GM11168 (cell line): Measurements from ENCODE around the gene PPIA.

Experiments used
- in situ Hi-C: fragments of 300-500 bp; cut with MboI; formaldehyde crosslinking; loops from one replicate; pipeline ENCODE4 v1.12.0; 2022; ENCODE audit warnings: low sequenced_read_pairs; ENCODE audit not compliant: unreplicated experiment

PPIA gene

DNA sequence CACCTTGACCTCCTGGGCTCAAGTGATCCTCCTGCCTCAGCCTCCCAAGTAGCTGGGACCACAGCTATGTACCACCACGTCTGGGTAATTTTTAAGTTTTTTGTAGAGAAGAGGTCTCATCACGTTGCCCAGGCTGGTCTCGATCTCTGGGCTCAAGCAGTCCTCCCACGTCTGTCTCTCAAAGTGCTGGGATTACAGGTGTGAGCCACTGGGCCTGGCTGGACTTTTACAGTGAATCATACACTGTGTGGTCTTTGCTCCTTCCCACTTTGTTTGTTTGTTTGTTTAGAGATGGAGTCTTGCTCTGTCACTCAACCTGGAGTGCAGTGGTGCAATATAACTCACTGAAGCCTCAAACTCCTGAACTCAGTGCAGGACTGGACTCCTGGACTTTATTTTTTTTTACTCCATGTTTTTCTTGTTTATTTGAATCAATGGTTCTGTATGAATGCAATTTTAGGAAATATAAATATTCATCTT, 12.5 kb downstream of the PPIA start:
- in situ Hi-C loops: no loop called here

DNA sequence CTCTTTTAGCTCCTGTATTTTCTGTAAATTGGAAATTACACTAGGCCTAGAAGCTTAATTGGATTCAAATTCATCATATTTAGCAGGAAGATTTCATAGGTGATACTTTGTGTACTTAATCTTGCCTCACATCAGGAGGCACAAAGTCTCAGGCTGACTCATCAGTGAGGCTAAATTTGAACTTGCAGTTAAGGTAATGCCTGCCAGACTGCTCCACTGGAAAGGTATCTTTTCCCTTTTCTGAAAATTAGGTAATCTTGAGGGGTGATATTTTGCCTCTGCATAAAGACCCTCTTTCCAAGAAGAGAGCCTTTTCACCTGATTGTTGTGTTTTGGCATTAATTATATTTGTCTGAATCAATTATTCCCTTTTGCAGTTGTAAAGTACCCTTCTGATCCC, 14.6 kb downstream of the PPIA start:
- in situ Hi-C loops: no loop called here

DNA sequence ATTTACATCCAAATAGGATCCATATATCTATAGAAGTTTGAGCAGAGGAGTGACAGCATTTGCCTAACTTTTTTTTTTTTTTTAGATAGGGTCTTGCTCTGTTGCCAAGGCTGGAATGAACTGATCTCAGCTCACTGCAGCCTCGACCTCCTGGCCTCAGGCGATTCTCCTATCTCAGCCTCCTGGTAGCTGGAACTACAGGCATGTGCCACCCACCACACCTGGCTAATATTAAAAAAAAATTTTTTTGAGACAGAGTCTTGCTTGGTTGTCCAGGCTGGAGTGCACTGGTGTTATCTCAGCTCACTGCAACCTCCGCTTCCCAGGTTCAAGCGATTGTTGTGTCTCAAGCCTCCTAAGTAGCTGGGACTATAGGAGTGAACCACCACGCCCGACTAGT, 15.1 kb downstream of the PPIA start:
- in situ Hi-C loops: no loop called here

DNA sequence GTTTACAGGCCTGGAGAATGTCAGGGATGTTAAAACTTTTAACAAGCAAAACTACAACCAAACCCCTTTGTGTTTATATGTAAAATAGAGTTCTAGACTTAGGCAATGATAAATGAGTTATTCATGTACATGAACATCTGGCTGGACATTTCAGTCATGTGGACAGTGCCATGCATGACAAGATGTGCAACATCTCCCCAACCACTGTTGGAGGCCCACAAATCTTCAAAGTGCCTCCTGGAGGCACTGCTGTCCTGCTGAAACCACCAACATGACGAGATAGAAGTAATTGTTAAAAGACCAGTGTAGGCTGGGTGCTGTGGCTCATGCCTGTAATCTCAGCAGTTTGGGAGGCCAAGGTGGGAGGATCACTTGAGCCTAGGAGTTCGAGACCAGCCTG, 18.4 kb downstream of the PPIA start:
- in situ Hi-C loops: no loop called here

DNA sequence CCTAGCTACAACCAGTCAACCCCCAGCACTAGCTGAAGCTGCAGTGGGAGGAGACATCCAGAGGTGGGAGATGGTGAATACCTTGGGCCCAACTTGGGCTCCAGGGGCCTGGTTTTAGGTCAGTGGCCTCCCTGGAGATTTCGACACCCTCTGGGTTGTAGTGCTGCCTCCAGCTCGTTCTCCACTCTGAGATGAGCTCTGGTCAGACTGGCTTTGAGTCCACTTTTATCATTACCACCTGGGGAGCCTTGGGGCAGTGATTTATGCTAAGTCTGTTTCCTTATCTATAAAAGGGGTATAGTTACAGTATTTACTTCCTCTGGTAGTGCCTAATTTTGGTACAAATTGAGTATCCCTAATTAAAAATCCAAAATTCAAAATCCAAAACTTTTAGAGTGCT, 22.8 kb downstream of the PPIA start:
- in situ Hi-C loops: no loop called here

DNA sequence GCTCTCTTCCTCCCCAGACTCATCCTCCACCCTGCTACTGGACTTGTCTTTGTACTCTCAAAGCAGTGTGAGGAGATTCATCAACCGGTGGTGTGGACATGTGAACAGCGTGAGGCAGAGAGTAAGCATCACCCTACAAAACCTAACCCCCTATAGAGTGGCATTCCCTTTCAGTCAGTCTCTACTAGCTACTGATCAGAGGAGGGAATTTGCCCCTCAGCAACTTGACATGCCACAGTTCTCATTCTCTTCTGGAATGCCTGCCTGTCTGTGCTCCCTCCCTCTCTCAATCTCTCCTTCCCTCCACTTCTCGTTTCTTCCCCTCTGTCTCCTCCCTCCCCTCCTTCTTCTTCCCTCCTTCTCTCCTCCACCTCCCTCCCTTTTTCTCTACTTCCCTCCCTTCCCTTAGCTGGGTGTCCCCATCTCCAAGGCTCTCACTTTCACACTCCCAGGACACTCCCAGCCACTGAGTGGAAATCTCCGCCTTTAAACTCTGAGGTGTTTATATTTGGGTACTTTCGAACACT, 26.8 kb downstream of the PPIA start:
- in situ Hi-C loops: no loop called here

DNA sequence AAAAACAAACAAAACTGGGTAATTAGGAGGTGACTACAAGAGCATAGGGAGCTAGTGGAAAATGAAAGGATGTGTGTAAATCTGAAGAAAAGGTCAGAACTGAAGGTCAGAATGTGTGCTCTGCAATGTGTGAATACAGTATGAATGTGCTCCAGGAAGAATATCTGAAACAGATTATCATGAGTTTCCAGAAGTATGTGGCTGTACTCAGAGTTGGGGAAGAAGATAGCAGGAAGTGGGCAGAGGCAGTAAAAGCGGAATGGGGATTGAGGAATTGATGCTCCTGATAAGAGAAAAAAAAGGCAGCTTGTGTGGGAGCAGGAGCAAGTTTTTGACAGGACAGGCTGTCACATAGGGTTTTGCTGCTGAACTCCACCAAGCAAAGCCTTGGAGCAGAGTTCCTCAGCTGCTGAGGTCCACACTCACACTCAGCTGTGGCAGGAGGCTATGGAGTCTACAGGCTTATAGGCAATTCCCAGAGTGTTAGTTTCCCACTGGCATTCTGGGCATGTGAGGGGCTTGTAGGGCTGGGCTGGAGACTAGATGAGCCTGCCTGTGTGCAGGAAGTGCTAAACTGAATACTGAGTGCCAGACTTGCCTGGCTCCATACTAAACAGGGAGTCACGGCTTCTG, 28.5 kb downstream of the PPIA start:
- in situ Hi-C loops: loop anchor here (25.0 kb wide), 1 partner anchor 238 kb away; the partner anchor contains the start of gene TMED4

DNA sequence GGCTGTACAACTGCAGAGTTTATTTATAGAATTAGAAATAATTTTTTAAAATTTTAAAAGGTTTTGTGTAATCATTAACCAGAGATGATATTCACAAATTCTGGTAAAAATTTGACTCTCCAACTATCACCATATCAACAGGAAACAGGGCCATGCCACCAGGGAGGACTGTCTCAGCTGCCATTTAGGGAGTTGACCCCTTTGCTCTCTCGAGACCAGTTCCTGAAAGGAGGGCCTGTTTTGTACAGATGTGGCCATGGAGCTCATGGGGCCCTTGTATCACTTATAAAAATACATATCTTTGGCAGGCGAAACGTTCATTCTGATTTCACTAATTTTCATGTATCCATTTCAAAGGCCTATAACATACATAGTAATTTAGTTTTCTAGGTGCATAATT, 31.1 kb downstream of the PPIA start:
- in situ Hi-C loops: loop anchor here (25.0 kb wide), 1 partner anchor 240 kb away; the partner anchor contains the start of gene TMED4

DNA sequence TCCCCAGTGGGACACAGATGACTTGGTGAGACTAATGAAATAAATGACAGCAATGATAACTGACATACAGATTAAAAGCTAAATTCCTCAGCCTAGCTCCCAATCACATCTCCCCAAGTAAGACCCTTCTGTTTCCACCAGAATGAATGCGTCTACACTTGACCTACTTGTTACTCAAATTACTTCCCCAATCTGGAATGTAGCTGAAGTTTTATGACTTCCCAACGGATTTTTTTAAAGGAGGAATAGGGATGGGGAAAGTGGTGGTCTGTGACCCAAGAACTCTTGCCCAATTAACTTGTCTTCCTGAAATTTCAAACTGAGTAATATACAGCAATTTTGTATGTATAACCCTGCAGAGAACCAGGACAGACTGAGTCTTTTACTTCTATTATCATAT, 42.3 kb downstream of the PPIA start:
- in situ Hi-C loops: loop anchor here (25.0 kb wide), 1 partner anchor 251 kb away; the partner anchor contains the start of gene TMED4

DNA sequence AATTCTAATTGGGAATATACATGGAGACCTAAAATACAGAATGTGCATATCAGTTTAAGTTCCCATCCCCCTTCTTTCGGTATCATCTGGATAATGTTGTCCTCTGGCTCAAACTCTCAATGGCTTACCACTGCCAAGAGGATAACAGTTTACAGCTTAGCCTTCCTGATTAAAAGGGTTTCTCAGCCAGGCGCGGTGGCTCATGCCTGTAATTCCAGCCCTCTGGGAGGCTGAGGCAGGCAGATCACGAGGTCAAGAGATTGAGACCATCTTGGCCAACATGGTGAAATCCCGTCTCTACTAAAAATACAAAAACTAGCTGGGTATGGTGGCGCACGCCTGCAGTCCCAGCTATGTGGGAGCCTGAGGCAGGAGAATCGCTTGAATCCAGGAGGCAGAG, 46.2 kb downstream of the PPIA start:
- in situ Hi-C loops: loop anchor here (25.0 kb wide), 1 partner anchor 255 kb away; the partner anchor contains the start of gene TMED4

DNA sequence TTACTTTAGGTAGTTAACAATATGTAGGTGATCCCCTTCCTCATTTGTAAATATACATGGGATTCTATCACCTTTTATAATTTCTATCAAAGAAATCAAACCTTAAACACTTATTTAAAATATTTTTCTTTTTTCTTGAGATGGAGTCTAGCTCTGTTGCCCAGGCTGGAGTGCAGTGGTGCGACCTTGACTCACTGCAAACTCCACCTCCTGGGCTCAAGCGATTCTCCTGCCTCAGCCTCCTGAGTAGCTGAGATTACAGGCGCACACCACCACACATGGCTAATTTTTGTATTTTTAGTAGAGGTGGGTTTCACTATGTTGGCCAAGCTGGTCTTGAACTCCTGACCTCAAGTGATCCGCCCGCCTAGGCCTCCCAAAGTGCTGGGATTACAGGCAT, 47.0 kb downstream of the PPIA start:
- in situ Hi-C loops: loop anchor here (25.0 kb wide), 1 partner anchor 256 kb away; the partner anchor contains the start of gene TMED4

DNA sequence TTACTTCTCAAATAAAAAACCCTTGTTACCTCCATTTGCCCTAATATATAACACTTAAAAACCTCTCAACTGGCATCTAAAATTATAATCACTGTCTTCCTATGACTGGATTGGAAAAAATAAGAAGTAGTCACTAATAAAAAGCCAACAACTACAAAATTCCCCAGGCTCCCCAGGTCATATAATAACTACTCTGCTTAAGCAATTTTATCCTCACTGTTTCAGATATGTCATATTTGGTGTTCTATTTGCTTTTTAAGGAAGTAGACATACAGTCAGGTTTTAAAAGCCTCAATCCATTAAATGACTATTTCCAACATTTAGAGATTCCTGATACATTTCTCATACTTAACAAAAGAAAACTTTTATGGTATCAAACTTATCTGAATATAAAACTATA, 49.0 kb downstream of the PPIA start:
- in situ Hi-C loops: loop anchor here (25.0 kb wide), 1 partner anchor 258 kb away; the partner anchor contains the start of gene TMED4

DNA sequence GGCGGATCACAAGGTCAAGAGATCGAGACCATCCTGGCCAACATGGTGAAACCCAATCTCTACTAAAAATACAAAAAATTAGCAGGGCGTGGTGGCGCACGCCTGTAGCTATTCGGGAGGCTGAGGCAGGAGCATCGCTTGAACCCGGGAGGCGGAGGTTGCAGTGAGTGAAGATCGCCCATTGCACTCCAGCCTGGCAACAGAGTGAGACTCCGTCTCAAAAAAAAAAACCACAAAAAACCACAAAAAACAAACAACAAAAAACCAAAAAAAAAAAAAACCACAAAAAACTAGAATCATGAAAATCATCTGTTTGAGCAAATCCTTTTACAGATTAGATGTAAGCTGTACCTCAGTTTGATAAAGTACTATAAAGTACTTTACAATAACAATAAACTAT, 49.9 kb downstream of the PPIA start:
- in situ Hi-C loops: loop anchor here (25.0 kb wide), 1 partner anchor 259 kb away; the partner anchor contains the start of gene TMED4

DNA sequence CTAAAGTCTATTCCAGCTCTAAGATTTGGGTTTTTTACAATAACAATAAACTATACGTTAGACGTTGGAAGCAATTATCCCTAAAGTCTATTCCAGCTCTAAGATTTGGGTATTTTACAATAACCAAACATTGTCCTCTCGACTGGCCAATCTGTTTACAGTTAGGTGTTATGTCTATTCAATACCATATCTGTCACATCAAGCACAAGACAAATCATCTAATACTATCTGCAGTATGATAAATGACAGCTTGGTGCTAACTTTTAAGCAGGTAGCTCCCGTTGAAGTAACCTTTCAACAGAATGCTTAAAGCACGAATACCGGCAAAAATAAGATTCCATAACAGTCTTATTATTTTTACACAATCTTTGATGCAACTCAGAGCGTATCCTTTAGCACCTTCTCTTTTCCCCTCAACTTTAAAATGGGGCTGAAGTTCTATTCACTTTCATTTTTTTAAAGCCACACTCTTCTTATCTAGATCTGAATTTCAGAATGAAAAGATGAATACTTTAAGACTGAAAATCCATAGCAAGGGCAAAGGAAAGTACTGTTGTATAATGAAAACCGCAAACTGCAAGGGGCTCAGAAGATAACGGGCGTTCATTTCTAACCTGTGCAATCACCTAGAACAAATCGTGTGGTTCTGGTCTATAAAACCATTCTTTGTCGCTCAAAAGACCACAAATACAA, 50.5 kb downstream of the PPIA start:
- in situ Hi-C loops: loop anchor here (25.0 kb wide), 1 partner anchor 260 kb away; the partner anchor contains the start of gene TMED4

DNA sequence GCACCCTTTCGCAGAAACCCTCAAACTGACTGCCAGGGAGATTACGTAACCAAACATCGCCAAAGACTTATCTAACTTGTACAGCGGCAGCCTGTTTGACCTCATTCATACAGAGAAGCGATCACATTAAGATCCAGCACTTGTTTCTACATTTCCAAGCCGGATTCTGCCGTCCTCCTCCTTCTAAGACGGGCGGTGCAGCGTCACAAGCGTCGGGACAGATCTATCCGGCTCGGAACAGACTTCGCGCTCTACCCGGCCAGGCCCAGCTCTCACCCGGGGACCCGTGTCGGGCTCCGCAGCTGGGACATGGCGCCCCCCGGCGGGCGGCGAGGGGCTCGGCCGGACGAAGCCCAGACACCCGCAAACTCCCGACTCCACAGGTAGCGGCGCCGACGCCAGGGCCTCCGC, 51.0 kb downstream of the PPIA start:
- in situ Hi-C loops: loop anchor here (25.0 kb wide), 1 partner anchor 260 kb away; the partner anchor contains the start of gene TMED4

DNA sequence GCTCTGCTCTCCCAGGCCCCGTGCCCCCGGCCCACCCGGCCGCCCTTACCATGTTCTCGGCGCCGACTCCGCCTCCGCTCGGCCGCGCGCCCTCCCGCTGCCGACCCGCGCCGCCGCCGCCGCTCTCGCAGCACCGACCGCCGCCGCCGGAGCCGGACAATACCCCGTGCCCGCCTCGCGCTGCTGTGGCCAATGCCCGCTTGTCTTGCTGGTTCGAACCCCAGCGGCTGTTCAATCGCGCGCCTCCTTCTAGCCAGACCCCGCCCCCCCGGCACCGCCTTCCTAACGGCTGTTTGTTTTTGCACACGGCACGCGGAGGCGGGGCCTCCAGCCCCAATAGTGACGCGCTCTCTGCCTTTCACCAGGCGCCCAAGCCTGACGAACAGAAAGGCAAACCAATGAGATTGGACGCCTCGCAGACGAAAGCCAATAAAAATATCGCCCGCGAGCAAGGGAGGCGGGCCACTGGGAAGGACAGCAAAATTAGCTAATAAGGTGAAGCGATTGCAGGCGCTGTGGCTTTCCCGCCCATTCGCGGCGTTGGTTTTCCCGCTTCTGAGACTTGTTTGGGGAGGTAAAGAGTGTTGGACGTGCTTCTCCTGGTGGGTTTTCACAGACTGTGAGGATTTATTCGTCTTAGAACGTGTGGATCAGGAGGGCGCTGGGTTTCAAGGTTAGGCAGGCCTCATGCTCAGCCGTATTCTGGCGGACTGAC, 51.6 kb downstream of the PPIA start, which contains the start of gene H2AZ2:
Gene H2AZ2, minus strand, starts transcription at position 168 of the 715 bp plus-strand sequence. Its CDS starts 116 bp downstream, at position 52.
- in situ Hi-C loops: loop anchor here (25.0 kb wide), 1 partner anchor 261 kb away; the partner anchor contains the start of gene TMED4

DNA sequence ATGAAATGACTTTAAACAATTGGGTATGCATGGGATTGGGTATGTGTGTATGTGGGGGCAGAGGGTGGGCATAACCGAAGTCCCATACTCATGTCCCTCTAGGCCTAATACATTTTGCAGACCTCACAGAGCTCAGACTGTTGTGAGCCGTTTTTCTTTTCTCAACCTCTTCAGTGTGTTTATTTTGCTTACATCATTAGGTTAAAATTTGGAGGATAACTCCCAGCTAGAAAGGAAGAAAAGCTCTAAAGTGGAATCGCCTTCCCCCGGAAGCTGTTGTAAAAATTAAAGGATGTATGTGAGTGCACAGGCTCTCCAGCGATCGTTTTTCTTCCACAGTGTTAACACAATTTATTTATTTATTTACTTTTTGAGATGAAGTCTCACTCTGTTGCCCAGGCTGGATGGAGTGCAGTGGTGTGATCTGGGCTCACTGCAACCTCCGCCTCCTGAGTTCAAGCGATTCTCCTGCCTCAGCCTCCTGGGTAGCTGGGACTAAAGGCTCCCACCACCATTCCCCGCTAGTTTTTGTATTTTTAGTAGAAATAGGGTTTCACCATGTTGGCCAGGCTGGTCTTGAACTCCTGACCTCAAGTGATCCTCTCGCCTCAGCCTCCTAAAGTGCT, 52.9 kb downstream of the PPIA start:
- in situ Hi-C loops: loop anchor here (25.0 kb wide), 1 partner anchor 262 kb away; the partner anchor contains the start of gene TMED4

DNA sequence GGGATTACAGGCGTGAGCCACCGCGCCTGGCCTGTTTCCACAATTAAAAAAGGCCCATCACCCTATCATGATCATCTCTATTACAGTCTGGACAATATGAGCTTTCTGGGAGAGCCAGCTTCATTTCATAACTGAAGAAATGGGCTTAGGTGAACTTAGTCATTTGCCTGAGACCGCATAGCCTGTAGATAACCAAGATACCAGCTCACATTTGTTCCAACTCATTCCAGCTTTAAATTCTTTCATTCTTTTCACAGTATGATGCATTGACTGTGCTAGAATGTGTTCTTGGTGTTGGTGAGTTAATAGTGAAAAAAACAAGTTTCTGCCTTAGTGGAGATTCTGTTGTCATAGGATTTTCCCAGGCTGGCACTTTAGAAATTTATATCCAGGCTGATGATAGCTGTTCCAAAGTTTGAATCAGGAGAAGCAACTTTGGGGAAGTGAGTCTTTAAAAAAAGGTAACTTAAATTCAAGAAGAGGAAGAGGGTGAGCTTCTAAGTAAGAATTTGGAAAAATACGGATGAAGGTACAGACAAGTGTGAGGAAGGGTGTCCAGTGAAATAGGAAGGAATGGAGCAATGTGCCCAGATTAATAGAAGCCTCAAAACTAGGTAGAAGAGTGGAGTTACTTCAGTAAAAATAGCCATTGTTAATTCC, 53.5 kb downstream of the PPIA start:
- in situ Hi-C loops: loop anchor here (5.0 to 25.0 kb wide), 2 partner anchors 77 to 263 kb away; partner anchors contain the start of gene TMED4

DNA sequence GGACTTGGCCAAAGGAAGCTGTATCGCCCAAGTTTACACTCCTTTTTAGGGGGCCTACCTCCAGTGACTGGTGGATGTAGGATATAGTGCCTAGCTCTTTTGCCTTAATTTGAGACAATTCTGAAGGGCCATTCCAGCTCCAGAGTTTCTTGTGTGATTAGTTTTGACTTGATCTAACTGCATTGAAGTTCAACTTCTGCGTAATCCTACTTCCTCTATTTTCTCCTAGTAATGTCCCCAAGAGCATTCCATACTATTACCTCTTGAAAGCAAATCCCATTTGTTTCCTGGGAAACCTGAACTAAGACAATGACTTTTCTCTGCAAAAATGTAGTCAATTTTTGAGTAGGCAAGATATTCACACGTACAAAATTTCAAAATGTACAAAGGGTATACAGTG, 56.1 kb downstream of the PPIA start:
- in situ Hi-C loops: loop anchor here (5.0 kb wide), 1 partner anchor 75 kb away; no protein-coding TSS in a partner anchor
